A673 (cell line): Measurements from ENCODE around the gene OSM.

ENCODE experiments used
- EZH2 ChIP-seq: fragments of 200-600 bp; sonication (generic); IDR thresholded peaks from 2 replicates; pipeline ENCODE4 v1.6.1; 2017; ENCODE audit warnings: borderline replicate concordance, low read depth, mild to moderate bottlenecking, mixed read lengths, antibody characterized with exemption, low read length; ENCODE audit not compliant: poor library complexity, severe bottlenecking
- TF ChIP-seq, protein P1 (sequence below): fragments of 300-800, 200-600 bp; sonication (generic); conservative IDR thresholded peaks from 2 replicates; pipeline ENCODE4 v1.5.1; 2017; ENCODE audit warnings: low read depth, mild to moderate bottlenecking, antibody characterized with exemption, low read length, moderate library complexity, mixed read lengths

DNA sequence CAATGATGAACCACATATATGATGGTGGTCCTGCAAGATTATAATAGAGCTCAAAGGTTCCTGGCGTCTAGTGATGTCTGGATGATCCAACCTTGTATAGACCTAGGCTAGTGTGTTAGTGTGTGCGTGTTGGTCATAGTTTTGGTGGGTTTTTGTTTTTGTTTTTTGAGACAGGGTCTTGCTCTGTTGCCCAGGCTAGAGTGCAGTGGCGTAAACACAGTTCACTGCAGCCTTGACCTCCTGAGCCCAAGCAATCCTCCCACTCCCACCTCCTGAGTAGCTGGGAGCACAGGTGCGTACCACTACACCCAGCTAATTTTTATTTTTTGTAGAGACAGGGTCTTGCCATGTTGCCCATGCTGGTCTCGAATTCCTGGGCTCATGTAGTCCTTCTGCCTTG lies 13.3 kb upstream of the OSM start:
- TF ChIP-seq, protein P1, sequence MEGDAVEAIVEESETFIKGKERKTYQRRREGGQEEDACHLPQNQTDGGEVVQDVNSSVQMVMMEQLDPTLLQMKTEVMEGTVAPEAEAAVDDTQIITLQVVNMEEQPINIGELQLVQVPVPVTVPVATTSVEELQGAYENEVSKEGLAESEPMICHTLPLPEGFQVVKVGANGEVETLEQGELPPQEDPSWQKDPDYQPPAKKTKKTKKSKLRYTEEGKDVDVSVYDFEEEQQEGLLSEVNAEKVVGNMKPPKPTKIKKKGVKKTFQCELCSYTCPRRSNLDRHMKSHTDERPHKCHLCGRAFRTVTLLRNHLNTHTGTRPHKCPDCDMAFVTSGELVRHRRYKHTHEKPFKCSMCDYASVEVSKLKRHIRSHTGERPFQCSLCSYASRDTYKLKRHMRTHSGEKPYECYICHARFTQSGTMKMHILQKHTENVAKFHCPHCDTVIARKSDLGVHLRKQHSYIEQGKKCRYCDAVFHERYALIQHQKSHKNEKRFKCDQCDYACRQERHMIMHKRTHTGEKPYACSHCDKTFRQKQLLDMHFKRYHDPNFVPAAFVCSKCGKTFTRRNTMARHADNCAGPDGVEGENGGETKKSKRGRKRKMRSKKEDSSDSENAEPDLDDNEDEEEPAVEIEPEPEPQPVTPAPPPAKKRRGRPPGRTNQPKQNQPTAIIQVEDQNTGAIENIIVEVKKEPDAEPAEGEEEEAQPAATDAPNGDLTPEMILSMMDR, result no peak
- no peak for TF ChIP-seq EZH2
